ENCODE results near the gene RABIF.
"Not testable (repeated sequence)": the region's sequence is repeated elsewhere in the genome, so short reads cannot be mapped to it uniquely, and the experiment has no call there.

Gene RABIF

DNA sequence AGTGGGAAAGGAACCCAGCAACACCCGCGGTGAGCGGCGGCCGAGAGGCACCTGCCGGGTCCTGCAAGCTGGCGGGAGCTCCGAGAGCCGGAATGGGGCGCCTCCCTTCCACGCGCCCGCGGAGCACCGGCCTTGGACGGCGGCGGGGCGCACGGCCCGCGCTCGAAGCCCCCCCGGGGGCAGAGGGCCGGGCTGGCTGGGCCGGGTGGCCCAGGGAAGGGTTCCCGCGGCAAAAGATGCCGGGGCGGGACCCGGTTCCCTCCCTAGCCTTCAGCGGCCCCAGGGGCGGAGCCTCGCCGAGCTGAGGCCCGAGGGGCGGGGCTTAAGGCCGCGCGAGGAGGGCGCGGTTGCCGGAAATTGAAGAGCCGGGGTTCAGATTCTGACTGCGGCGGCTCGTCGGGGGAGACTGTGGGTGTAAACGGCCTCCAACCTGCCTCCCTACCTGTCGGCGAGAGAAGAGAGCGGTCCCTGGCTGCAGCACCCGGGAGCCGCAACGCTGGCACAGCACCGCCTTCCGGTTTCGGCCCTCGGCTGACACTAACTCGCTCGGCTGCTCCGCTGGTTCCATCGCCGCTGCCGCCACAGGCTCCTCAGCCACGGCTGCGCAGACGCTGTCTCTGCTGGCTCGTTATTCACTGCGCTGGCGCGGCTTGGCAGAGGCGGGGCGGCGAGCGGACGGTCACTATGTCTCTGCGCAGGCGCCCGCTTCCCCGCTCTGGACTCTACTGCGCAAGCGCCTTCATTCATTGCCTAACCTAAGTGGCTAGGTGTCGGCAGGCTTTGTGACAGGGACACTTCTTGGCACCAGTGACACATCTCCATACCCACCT lies at the start of gene RABIF:
Gene RABIF (minus strand): TSS at position 619 of the 830 bp plus-strand sequence. CDS start 51 bp downstream, at position 568.
- peak; percentile 89 to 94 for DNase-seq (ENCODE audit: low read depth in 2 of 2)

DNA sequence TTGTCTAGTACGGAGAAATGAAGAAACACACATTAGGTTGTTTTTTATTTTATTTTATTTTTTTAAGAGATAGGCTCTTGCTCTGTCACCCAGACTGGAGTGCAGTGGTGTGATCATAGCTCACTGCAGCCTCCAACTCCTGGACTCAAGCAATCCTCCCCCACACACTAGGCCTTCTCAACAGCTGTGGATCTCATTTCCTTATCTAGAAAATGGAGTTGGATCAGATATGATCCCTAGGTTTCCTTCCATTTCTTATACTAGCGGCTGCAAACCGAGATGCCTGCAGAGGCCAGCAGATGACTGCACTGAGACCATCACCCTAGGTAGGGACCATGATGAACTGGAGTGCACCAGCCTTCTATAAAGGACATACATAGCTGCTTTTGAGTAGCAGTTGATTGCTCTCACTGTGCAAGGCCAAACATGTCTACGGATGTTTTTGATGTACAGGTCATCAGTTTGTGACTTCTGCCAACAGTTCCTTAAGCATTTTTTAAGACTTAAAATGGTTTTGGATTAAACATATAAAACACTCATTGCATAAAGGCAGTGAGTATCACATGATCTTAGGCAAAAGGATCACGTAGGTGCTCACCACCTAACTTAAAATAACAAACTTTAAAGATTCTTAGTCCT lies 49.5 kb upstream of the RABIF start:
- no peak for DNase-seq (ENCODE audit: low read depth in 2 of 2)

DNA sequence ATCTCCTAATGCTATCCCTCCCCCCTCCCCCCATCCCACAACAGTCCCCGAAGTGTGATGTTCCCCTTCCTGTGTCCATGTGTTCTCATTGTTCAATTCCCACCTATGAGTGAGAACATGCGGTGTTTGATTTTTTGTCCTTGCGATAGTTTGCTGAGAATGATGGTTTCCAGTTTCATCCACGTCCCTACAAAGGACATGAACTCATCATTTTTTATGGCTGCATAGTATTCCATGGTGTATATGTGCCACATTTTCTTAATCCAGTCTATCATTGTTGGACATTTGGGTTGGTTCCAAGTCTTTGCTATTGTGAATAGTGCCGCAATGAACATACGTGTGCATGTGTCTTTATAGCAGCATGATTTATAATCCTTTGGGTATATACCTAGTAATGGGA lies 47.5 kb upstream of the RABIF start:
- DNase-seq (ENCODE audit: low read depth in 2 of 2) = not testable (repeated sequence)

- DNase-seq (ENCODE audit: low read depth in 2 of 2) = no peak
Measured at GRCh38 chr1:202935844-202936243, 46.9 kb upstream of the RABIF start.

DNA sequence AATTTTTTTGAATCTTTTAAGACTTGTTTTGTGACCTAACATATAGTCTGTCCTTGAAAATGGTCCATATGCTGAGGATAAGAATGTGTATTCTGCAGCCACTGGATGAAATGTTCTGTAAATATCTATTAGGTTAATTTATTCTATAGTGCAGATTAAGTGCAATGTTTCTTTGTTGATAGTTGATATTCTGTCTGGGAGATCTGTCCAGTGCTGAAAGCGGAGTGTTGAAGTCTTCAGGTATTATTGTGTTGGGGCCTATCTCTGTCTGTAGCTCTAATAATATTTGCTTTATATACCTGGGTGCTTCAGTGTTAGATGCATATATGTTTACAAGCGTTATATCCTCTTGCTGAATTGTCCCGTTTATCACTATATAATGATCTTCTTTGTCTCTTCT lies 45.8 kb upstream of the RABIF start:
- DNase-seq (ENCODE audit: low read depth in 2 of 2) = no peak

DNA sequence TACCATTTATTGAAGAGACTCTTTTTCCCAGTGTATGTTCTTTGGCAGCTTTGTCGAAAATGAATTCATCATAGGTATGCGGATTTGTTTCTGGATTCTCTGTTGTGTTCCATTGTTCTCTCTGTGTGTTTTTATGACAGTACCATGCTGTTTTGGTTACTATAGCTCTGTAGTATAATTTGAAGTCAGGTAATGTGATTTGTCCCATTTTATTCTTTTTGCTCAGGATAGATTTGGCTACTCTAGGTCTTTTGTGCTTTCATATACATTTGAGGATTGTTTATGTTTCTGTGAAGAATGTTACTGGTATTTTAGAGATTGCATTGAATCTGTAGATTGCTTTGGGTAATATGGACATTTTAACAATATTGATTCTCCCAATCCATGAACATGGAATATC lies 43.5 kb upstream of the RABIF start:
- no peak for DNase-seq (ENCODE audit: low read depth in 2 of 2)

- DNase-seq (ENCODE audit: low read depth in 2 of 2) = peak; percentile 91 to 92
Measured at GRCh38 chr1:202926581-202927491, 37.9 kb upstream of the RABIF start, which contains the start of gene KLHL12. KLHL12 (minus strand) TSS chr1:202927234; CDS start chr1:202925162, 2,072 bp downstream.

DNA sequence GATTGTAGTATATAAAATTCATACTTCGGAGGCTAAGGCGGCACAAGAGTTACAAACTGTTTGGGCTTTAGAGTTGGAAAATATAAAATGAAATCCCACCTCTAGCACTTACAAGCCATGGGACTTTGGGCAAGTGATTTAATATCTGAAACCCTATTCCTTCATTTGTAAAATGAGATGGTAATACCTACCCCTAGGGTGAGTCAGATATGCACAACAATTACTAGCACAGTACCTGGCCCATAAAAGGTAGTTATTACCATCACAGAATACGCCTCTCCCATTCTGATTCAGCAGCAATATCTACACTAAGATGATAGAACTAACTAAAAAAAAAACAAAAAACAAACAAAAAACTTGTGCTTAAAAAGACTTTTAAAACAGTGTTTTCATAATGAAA lies 34.6 kb upstream of the RABIF start:
- no peak for DNase-seq (ENCODE audit: low read depth in 2 of 2)

- no peak for DNase-seq (ENCODE audit: low read depth in 2 of 2)
Measured at GRCh38 chr1:202919615-202920014, 30.7 kb upstream of the RABIF start.

- no peak for DNase-seq (ENCODE audit: low read depth in 2 of 2)
Measured at GRCh38 chr1:202915146-202915545, 26.2 kb upstream of the RABIF start.

DNA sequence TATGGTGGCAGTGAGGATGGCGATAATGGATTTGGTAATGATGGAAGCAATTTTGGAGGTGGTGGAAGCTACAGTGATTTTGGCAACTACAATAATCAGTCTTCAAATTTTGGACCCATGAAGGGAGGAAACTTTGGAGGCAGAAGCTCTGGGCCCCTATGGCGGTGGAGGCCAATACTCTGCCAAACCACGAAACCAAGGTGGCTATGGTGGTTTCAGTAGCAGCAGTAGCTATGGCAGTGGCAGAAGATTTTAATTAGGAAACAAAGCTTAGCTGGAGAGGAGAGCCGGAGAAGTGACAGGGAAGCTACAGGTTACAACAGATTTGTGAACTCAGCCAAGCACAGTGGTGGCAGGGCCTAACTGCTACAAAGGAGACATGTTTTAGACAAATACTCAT lies 23.5 kb upstream of the RABIF start:
- not testable (repeated sequence) for DNase-seq (ENCODE audit: low read depth in 2 of 2)

DNA sequence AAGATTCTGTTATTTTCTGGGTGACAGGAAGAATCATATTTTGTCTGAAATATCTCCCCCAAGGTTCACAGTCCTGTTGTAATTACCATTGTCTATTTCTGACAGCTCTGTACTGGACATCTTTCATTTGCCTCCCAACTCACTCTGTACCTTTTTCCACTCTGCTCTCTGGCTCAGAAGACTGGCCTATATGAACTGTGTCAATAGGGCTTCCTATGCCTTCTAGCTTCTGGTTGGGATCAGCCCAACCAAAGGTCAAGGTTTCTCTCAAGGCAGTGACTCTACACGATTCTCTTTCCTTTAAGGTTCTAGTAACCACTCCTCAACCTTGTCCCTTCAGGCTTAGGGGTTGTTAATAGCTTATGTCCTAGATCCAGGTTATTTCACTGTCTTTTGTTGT lies 20.5 kb upstream of the RABIF start:
- DNase-seq (ENCODE audit: low read depth in 2 of 2) = no peak

- no peak for DNase-seq (ENCODE audit: low read depth in 2 of 2)
Measured at GRCh38 chr1:202908998-202909397, 20.0 kb upstream of the RABIF start.

DNA sequence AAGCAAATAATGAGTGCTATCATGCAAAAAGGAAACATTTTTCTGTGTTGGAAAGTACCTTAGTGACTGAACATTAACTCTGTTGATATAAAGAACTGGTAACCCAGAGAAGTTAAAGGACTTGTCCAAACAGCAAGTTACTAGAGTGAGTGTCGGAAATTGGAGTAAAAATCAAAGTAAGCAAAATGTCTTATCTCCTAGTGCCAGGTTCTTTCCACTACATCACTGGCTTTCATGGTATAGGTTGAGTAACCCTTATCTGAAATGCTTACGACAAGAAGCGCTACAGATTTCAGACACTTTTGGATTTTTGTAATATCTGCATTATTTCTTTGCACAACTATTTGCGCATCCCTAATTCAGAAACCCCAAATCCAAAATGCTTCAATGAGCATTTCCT lies 16.4 kb upstream of the RABIF start:
- DNase-seq (ENCODE audit: low read depth in 2 of 2) = no peak

DNA sequence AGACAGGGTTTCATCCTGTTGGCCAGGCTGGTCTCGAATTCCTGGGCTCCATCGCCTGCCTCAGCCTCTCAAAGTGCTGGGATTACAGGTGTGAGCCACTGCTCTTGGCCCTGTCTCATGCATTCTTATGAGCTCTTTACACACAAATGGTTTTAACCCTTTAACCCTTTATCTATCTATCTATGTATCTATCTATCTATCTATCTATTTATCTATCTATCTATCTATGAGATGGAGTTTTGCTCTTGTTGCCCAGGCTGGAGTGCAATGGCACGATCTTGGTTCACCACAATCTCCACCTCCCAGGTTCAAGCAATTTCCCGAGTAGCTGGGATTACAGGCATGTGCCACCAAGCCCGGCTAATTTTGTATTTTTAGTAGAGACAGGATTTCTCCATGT lies 14.9 kb upstream of the RABIF start:
- DNase-seq (ENCODE audit: low read depth in 2 of 2) = not testable (repeated sequence)

DNA sequence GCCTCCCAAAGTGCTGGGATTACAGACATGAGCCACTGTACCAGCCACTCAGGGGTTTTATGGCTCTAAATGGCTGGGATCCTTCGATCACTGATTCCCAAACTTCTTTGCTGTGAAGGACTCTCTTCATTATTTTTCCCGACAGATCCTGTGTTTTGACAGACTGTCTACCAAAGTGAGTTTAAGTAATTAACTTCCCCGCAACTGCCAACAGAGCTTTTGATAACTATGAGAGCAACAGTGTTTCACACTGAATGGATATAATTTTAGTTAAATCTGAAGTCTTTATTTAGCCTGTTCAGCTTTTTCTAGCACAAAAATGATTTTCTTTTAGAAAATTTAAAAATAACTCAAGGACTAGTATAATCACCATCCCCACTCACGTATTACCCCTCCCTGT lies 12.6 kb upstream of the RABIF start:
- no peak for DNase-seq (ENCODE audit: low read depth in 2 of 2)

DNA sequence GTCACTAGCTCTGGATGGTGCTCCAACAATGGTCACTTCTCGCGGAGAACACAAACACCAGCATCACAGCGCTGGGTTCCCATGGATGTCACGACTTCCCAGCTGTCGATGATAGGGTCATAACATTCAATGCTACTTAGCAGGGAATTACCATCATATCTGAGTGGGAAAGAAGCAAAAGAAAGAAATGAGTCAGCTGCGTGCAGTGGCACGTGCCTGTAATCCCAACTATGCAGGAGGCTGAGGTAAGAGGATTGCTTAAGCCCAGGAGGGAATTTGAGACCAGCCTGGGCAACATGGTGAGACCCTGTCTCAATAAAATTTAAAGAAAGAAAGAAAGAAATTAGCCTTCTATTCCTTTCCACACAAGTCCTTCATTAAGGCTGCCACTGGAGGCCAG lies 3.6 kb upstream of the RABIF start:
- DNase-seq (ENCODE audit: low read depth in 2 of 2) = no peak

GRCh38 chr1:202890392-202890791 lies 1.4 kb upstream of the RABIF start:
- no peak for DNase-seq (ENCODE audit: low read depth in 2 of 2)

GRCh38 chr1:202888221-202888530 lies 773 bp downstream of the RABIF start:
- DNase-seq (ENCODE audit: low read depth in 2 of 2) = no peak

DNA sequence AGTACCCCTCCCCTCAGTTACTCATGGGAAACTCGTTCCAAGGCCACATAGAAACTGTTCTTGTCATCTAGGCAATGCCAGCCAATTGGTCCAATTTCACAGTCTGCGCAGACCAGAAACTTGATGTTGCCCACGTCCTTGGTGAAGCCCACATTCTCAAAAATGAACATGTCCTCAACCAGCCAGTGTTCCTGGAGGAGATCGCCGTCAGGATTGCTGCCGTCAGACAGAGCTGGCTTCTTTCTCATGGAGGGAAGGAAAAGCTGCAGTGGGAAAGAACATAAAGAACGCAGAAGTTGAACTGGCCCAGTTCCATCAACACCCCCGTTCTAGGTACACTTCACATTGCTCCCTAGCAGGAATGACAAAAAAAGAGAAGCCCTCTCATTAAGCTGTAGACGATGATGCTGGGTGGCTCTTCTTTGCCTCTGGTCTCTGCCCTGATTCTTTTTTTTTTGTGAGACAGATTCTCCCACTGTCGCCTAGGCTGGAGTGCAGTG lies 7.9 kb downstream of the RABIF start:
- no peak for DNase-seq (ENCODE audit: low read depth in 2 of 2)

GRCh38 chr1:202880062-202880461 lies 8.9 kb downstream of the RABIF start:
- no peak for DNase-seq (ENCODE audit: low read depth in 2 of 2)

DNA sequence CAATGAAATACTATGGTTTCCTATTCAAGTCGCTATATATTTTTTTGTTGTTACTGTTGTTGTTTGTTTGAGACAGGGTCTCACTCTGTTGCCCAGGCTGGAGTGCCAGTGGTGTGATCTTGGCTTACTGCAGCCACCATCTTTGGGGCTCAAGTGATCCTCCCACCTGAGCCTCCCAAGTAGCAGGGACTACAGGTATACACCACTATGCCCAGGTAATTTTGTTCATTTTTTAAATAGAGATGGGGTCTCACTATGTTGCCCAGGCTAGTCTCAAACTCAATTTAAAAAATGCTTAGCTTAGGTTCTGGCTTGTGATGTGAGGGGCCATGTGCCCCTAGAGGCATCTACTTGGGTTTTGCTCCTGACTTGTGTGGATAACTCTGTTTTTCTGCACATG lies 9.8 kb downstream of the RABIF start:
- DNase-seq (ENCODE audit: low read depth in 2 of 2) = no peak

All from activated CD8-positive, alpha-beta memory T cell treated with anti-CD3 and anti-CD28 coated beads for 4 hours (primary cell).